Measurements from ENCODE around the gene KANSL1.

The KANSL1 gene

GRCh38 chr17:46000292-46000691 lies 192.9 kb downstream of the KANSL1 start:
- DNase-seq (ENCODE audit: low read depth) = no peak

GRCh38 chr17:45999900-46000290 lies 193.3 kb downstream of the KANSL1 start:
- DNase-seq (ENCODE audit: low read depth) = no peak

- DNase-seq (ENCODE audit: low read depth) = no peak
Measured at GRCh38 chr17:45998987-45999899, 194.0 kb downstream of the KANSL1 start, which contains the start of gene STH. TSS of gene STH (plus strand) at chr17:45999250. CDS start at chr17:45999280, 30 bp downstream.

GRCh38 chr17:45997624-45998023 lies 195.6 kb downstream of the KANSL1 start:
- no peak for DNase-seq (ENCODE audit: low read depth)

- DNase-seq (ENCODE audit: low read depth) = no peak
Measured at GRCh38 chr17:45997166-45997565, 196.1 kb downstream of the KANSL1 start.

GRCh38 chr17:45996282-45996937 lies 196.8 kb downstream of the KANSL1 start:
- DNase-seq (ENCODE audit: low read depth) = no peak

- DNase-seq (ENCODE audit: low read depth) = no peak
Measured at GRCh38 chr17:45995627-45996270, 197.5 kb downstream of the KANSL1 start.

- no peak for DNase-seq (ENCODE audit: low read depth)
Measured at GRCh38 chr17:45994987-45995386, 198.2 kb downstream of the KANSL1 start.

- DNase-seq (ENCODE audit: low read depth) = no peak
Measured at GRCh38 chr17:45993962-45994627, 199.1 kb downstream of the KANSL1 start.

GRCh38 chr17:45992904-45993303 lies 200.3 kb downstream of the KANSL1 start:
- DNase-seq (ENCODE audit: low read depth) = no peak

- DNase-seq (ENCODE audit: low read depth) = no peak
Measured at GRCh38 chr17:45992175-45992574, 201.1 kb downstream of the KANSL1 start.

- no peak for DNase-seq (ENCODE audit: low read depth)
Measured at GRCh38 chr17:45991341-45991740, 201.9 kb downstream of the KANSL1 start.

- no peak for DNase-seq (ENCODE audit: low read depth)
Measured at GRCh38 chr17:45990886-45991285, 202.3 kb downstream of the KANSL1 start.

GRCh38 chr17:45989759-45990158 lies 203.5 kb downstream of the KANSL1 start:
- DNase-seq (ENCODE audit: low read depth) = no peak

GRCh38 chr17:45987706-45988105 lies 205.5 kb downstream of the KANSL1 start:
- DNase-seq (ENCODE audit: low read depth) = no peak

GRCh38 chr17:45986056-45986455 lies 207.2 kb downstream of the KANSL1 start:
- DNase-seq (ENCODE audit: low read depth) = no peak

- DNase-seq (ENCODE audit: low read depth) = no peak
Measured at GRCh38 chr17:45985447-45985846, 207.8 kb downstream of the KANSL1 start.

- no peak for DNase-seq (ENCODE audit: low read depth)
Measured at GRCh38 chr17:45984368-45984767, 208.9 kb downstream of the KANSL1 start.

- no peak for DNase-seq (ENCODE audit: low read depth)
Measured at GRCh38 chr17:45983614-45984310, 209.5 kb downstream of the KANSL1 start.

- DNase-seq (ENCODE audit: low read depth) = no peak
Measured at GRCh38 chr17:45982791-45983613, 210.2 kb downstream of the KANSL1 start.

- DNase-seq (ENCODE audit: low read depth) = no peak
Measured at GRCh38 chr17:45981306-45981705, 211.9 kb downstream of the KANSL1 start.
